AG04450 (cell line): ENCODE data around the gene POU6F2. TPM values are rescaled to one million over a fixed set of nuclear protein-coding genes. Genes with fewer than 3 reads are reported as not detected.

Experiments used
- CTCF ChIA-PET: fragments of 300-600, 350-600 bp; formaldehyde crosslinking; extraction: SDS; loops from one replicate; lab custom pipeline; 2022; ENCODE audit warnings: antibody characterized with exemption, inconsistent platforms; lab: Charles Lee
- POLR2A ChIA-PET: fragments of 350-600 bp; formaldehyde crosslinking; extraction: SDS; loops from one replicate; lab custom pipeline; 2021; ENCODE audit warnings: antibody characterized with exemption, inconsistent platforms; lab: Yijun Ruan, JAX
- DNase-seq: peaks from one replicate; pipeline ENCODE4 v3.0.0-alpha.2; 2011; ENCODE audit warnings: low read depth, low spot score
- H3K27ac ChIP-seq: one replicate; pipeline ENCODE4 v1.5.1; 2012; ENCODE audit warnings: low read depth, low read length, control low read depth
- H3K27me3 ChIP-seq: one replicate; pipeline ENCODE4 v1.6.0; 2012; ENCODE audit warnings: low read length; ENCODE audit not compliant: control insufficient read depth, insufficient read depth
- H3K4me3 ChIP-seq: 2 replicates; pipeline ENCODE4 v1.5.1; 2011; ENCODE audit warnings: mild to moderate bottlenecking, low read depth, low read length, control low read depth
- H3K9me3 ChIP-seq: 2 replicates; pipeline ENCODE4 v1.5.1; 2012; ENCODE audit warnings: low read length; ENCODE audit not compliant: control insufficient read depth, insufficient read depth
- polyA plus RNA-seq: library from polyadenylated mRNA; depleted of rRNA; stranded (reverse); fragments of >200 nt; gene quantifications from 2 replicates; pipeline ENCODE4 v1.2.3, GENCODE V29; 2011
- TF ChIP-seq, protein P1 (sequence below): IDR thresholded peaks from 2 replicates; pipeline ENCODE4 v1.5.1; 2011; ENCODE audit warnings: low read depth, low read length, control low read depth, inconsistent platforms

Gene POU6F2
- polyA plus RNA-seq, 1 experiment, result not detected

- no peak for DNase-seq
- Histone ChIP-seq H3K9me3 (no peaks in the 10 kb centered on the region), H3K4me3 (no peak overlapping the region), H3K27ac (no peak overlapping the region), H3K27me3 (no peaks in the 10 kb centered on the region)
- ChIA-PET CTCF (no interaction called here), POLR2A (no interaction called here)
- TF ChIP-seq, protein P1, sequence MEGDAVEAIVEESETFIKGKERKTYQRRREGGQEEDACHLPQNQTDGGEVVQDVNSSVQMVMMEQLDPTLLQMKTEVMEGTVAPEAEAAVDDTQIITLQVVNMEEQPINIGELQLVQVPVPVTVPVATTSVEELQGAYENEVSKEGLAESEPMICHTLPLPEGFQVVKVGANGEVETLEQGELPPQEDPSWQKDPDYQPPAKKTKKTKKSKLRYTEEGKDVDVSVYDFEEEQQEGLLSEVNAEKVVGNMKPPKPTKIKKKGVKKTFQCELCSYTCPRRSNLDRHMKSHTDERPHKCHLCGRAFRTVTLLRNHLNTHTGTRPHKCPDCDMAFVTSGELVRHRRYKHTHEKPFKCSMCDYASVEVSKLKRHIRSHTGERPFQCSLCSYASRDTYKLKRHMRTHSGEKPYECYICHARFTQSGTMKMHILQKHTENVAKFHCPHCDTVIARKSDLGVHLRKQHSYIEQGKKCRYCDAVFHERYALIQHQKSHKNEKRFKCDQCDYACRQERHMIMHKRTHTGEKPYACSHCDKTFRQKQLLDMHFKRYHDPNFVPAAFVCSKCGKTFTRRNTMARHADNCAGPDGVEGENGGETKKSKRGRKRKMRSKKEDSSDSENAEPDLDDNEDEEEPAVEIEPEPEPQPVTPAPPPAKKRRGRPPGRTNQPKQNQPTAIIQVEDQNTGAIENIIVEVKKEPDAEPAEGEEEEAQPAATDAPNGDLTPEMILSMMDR, result no peak
These were observed 92.5 kb downstream of the POU6F2 start for GRCh38 chr7:39069896-39070881.

DNA sequence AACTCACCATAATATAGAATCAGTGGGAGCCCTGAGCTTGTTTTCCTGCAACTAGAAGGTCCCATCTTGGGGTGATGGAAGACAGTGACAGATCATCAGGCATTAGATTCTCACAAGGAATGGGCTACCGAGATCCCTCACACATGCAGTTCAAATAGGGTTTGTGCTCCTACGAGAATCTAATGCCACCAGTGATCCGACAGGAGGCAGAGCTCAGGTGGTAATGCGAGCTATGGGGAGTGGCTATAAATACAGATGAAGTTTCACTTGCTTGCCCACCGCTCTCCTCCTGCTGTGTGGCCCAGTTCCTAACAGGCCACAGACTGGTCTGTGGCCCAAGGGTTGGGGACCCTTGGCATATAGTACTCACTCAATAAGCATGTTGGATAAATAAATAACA, 93.4 kb downstream of the POU6F2 start:
- POLR2A ChIA-PET, result no interaction called here
- Histone ChIP-seq H3K4me3 (no peak overlapping the region), H3K9me3 (no peaks in the 10 kb centered on the region), H3K27ac (no peak overlapping the region), H3K27me3 (no peaks in the 10 kb centered on the region)
- no peak for DNase-seq
- CTCF ChIA-PET, result no interaction called here
- TF ChIP-seq, protein P1, result no peak

DNA sequence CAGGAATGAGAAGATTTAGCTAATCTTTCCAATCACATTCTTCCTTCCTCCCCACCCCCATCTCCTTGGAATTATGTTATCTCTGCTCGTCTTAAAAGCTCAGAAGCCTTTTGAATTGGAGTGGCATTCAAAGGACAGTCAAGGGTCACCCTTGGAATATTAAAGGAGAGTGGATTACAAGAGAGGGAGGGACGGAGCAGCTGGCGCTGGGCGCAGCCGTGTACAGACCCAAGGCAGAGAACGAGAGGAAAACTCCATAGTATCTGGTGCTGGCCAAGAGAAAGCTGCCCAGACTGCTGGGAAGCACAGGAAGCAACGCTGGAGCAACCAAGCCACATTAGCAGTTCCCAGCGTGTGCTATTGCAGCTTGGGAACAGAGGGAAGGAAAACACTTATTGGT, 95.7 kb downstream of the POU6F2 start:
- DNase-seq, result no peak
- TF ChIP-seq, protein P1, result no peak
- H3K9me3 ChIP-seq, result no peaks in the 10 kb centered on the region
- H3K27me3 ChIP-seq, result no peaks in the 10 kb centered on the region
- no peak overlapping the region for H3K27ac ChIP-seq
- POLR2A ChIA-PET, result no interaction called here
- CTCF ChIA-PET, result interaction anchor here (0.6 to 1.1 kb wide), 2 partner anchors 9 to 351 kb away, joined by 3 read pairs; no protein-coding TSS in a partner anchor
- no peak overlapping the region for H3K4me3 ChIP-seq

DNA sequence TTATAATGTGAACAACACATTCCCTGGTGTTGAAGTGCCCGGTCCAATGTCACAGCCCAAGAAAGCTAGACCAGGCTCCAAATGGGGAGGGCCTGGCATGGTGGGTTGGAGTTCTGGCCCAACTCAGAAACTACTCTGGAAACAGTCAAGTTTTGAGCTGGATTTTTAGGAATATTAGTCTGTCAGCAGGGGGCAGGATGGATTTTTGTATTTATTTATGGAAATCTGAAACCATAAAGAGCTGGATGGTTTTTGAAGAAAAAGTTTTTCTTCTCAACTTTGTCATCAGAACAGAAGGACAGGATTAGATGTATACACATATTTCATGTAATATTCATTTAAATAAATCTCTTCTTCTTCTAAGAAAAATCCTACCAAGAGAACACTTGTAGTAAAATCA, 97.5 kb downstream of the POU6F2 start:
- CTCF ChIA-PET, result interaction anchor here (0.8 to 1.1 kb wide), 2 partner anchors 9 to 116 kb away, joined by 3 to 4 read pairs; no protein-coding TSS in a partner anchor
- TF ChIP-seq, protein P1, result no peak; the same call in 1 of the 2 replicates
- no peak overlapping the region for H3K27ac ChIP-seq
- H3K9me3 ChIP-seq, result no peaks in the 10 kb centered on the region
- DNase-seq, result no peak
- H3K27me3 ChIP-seq, result no peaks in the 10 kb centered on the region
- no peak overlapping the region for H3K4me3 ChIP-seq
- POLR2A ChIA-PET, result no interaction called here

DNA sequence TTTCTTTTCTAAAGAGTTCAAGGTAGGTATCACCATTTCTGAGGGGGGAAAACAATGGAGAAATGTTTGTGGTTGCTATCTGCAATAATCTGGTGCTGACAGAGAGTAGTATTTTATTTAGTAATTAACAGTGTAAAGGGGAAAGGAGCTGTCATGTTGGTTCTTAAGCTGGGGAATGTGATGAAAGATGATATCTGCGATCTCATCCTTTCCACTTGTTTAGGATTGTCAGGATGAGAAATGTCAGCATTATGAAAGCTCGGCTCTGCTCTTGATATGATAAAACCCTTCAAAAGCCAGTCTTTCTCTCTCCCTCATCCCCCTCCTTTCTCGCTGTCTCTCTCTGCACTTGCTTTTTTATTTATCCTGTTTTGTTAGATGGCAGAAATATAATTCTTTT, 106.1 kb downstream of the POU6F2 start:
- Histone ChIP-seq H3K27ac (no peak overlapping the region), H3K27me3 (peaks cover 2% of the 10 kb centered on the region), H3K4me3 (no peak overlapping the region), H3K9me3 (no peaks in the 10 kb centered on the region)
- ChIA-PET CTCF (interaction anchor here (1.1 kb wide), 1 partner anchor 9 kb away, joined by 3 read pairs; no protein-coding TSS in a partner anchor), POLR2A (no interaction called here)
- no peak for DNase-seq
- TF ChIP-seq, protein P1, result no peak
